Body of pancreas (tissue), 4 donors: Measurements from ENCODE around the gene VN1R4. TPM values are rescaled to one million over a fixed set of nuclear protein-coding genes. Genes with fewer than 3 reads are reported as not detected.
"Not testable (repeated sequence)": the region's sequence is repeated elsewhere in the genome, so short reads cannot be mapped to it uniquely, and the experiment has no call there.

ENCODE experiments used
- ATAC-seq: fragments of 150-250 bp; one replicate; pipeline ENCODE4 v1.9.1; 2016
- DNase-seq, 4 donors: peaks; one replicate each; pipeline ENCODE4 v3.0.0-alpha.2; 2019
- H3K27ac ChIP-seq, 4 donors: fragments of 200-600 bp; sonication (generic); 1 replicate in 3 of 4; 2 replicates in 1 of 4; pipeline versions ENCODE4 v1.5.1 to v1.6.1; 2016 to 2019; ENCODE audit warnings: mild to moderate bottlenecking in 1 of 4, mixed read lengths in 1 of 4, moderate library complexity in 1 of 4
- H3K27me3 ChIP-seq, 2 donors: fragments of 200-600 bp; sonication (generic); one replicate each; pipeline ENCODE4 v1.6.0; 2016; ENCODE audit warnings: mild to moderate bottlenecking in 1 of 2
- H3K36me3 ChIP-seq, 2 donors: fragments of 200-600 bp; sonication (generic); replicated peaks in 1 of 2; 2 replicates each; pipeline ENCODE4 v1.5.1; 2016; ENCODE audit warnings: low read depth in 2 of 2; ENCODE audit not compliant: insufficient read depth in 1 of 2
- H3K4me1 ChIP-seq: fragments of 200-600 bp; sonication (generic); one replicate; pipeline ENCODE4 v1.6.0; 2016
- H3K4me3 ChIP-seq, 2 donors: fragments of 200-600 bp; sonication (generic); 1 replicate in 1 of 2; 2 replicates in 1 of 2; pipeline ENCODE4 v1.5.1; 2016 to 2019
- H3K9me3 ChIP-seq, 3 donors: fragments of 200-600 bp; sonication (generic); 1 replicate in 2 of 3; 2 replicates in 1 of 3; pipeline ENCODE4 v1.5.1; 2016
- CTCF ChIP-seq, 7 experiments: fragments of 450-650 bp in 4 of 7; fragments of 200-600 bp in 3 of 7; sonication (generic) in 3 of 7; IDR thresholded peaks; one replicate each; pipeline ENCODE4 v1.5.1; 2016 to 2019; ENCODE audit warnings: antibody characterized with exemption in 7 of 7
- POLR2A ChIP-seq, 3 donors: fragments of 450-650 bp; IDR thresholded peaks; one replicate each; pipeline ENCODE4 v1.6.1; 2016; ENCODE audit warnings: antibody characterized with exemption in 3 of 3, mild to moderate bottlenecking in 2 of 3
- WGBS, 2 donors: methylation state at CpG; one replicate each; pipeline ENCODE4 v1.1.5; 2017; 5-methylcytosine and 5-hydroxymethylcytosine counted together
- intact Hi-C: fragments of 100-400 bp; cut with DNase I; formaldehyde crosslinking; loops from one replicate; pipeline ENCODE4 v1.15.1; 2023
- total RNA-seq, 2 donors: library from RNA; depleted of rRNA; stranded (reverse); fragments of >200 nt; gene quantifications; one replicate each; pipeline ENCODE4 v1.1.0, GENCODE V29; 2016

Gene VN1R4
- total RNA-seq, 2 donors from 2014 or later = not detected

GRCh38 chr19:53290758-53291549, 23.4 kb upstream of the VN1R4 start:
- WGBS, 2 donors = 80 to 86% methylated on average over 44 to 47 of the region's 47 CpGs

GRCh38 chr19:53285087-53285486, 17.6 kb upstream of the VN1R4 start:
- ATAC-seq (no peak), DNase-seq (no peak)
- intact Hi-C loops = no loop called here
- Histone ChIP-seq H3K4me1 (no peaks in the 10 kb centered on the region), H3K4me3 (no peak overlapping the region), H3K27me3 (no peaks in the 10 kb centered on the region), H3K9me3 (no peaks in the 10 kb centered on the region), H3K27ac (no peak overlapping the region), H3K36me3 (no peaks in the 10 kb centered on the region)
- WGBS, 2 donors = 44 to 52% methylated on average over 4 of the region's 4 CpGs
- TF ChIP-seq POLR2A (IDR thresholded peaks at IDR 0.05) = no peak
- TF ChIP-seq CTCF (IDR thresholded peaks at IDR 0.05) = no peak

More at GRCh38 chr19:53290758-53291549, 23.4 kb upstream of the VN1R4 start:
- intact Hi-C loops = no loop called here
- Histone ChIP-seq H3K27ac (no peak overlapping the region), H3K36me3 (no peaks in the 10 kb centered on the region), H3K27me3 (no peaks in the 10 kb centered on the region), H3K4me3 (no peak overlapping the region), H3K9me3 (peaks cover 0 to 9% (median 0%) of the 10 kb centered on the region in 3 donors), H3K4me1 (no peaks in the 10 kb centered on the region)
- ATAC-seq (no peak), DNase-seq (no peak)
- TF ChIP-seq CTCF (IDR thresholded peaks at IDR 0.05) (no peak), POLR2A (IDR thresholded peaks at IDR 0.05) (no peak)

GRCh38 chr19:53281947-53282346, 14.4 kb upstream of the VN1R4 start:
- H3K36me3 ChIP-seq, H3K4me1 ChIP-seq, H3K4me3 ChIP-seq, H3K9me3 ChIP-seq, intact Hi-C loops, H3K27me3 ChIP-seq, ATAC-seq, H3K27ac ChIP-seq: not testable (repeated sequence)
- peak in 1 of 4 donors; percentile 15 for DNase-seq
- WGBS, 2 donors = 0 to 43% methylated on average over 1 to 4 of the region's 8 CpGs

GRCh38 chr19:53275480-53275879, 8.0 kb upstream of the VN1R4 start:
- Histone ChIP-seq H3K27ac (no peak overlapping the region), H3K36me3 (no peaks in the 10 kb centered on the region), H3K27me3 (no peaks in the 10 kb centered on the region), H3K4me1 (no peaks in the 10 kb centered on the region), H3K4me3 (no peak overlapping the region), H3K9me3 (no peaks in the 10 kb centered on the region)
- ATAC-seq (no peak), DNase-seq (no peak)
- WGBS, 2 donors = 87 to 91% methylated on average over 2 of the region's 2 CpGs
- intact Hi-C loops = no loop called here
- no peak for TF ChIP-seq POLR2A (IDR thresholded peaks at IDR 0.05)
- no peak for TF ChIP-seq CTCF (IDR thresholded peaks at IDR 0.05)

GRCh38 chr19:53272044-53272443, 4.5 kb upstream of the VN1R4 start:
- H3K27me3 ChIP-seq = no peaks in the 10 kb centered on the region

GRCh38 chr19:53269861-53270260, 2.3 kb upstream of the VN1R4 start:
- H3K27me3 ChIP-seq, H3K36me3 ChIP-seq, DNase-seq, H3K4me3 ChIP-seq, H3K4me1 ChIP-seq, ATAC-seq, H3K27ac ChIP-seq, H3K9me3 ChIP-seq, intact Hi-C loops: not testable (repeated sequence)
- WGBS, 2 donors = 61 to 65% methylated on average over 3 to 4 of the region's 27 CpGs

More at GRCh38 chr19:53272044-53272443, 4.5 kb upstream of the VN1R4 start:
- 68 to 73% methylated on average over 7 to 9 of the region's 9 CpGs for WGBS, 2 donors
- no peaks in the 10 kb centered on the region for H3K9me3 ChIP-seq
- H3K27ac ChIP-seq = no peak overlapping the region
- ATAC-seq (no peak), DNase-seq (no peak)
- no peak overlapping the region for H3K4me3 ChIP-seq
- no peaks in the 10 kb centered on the region for H3K36me3 ChIP-seq
- no peak for TF ChIP-seq POLR2A (IDR thresholded peaks at IDR 0.05)
- TF ChIP-seq CTCF (IDR thresholded peaks at IDR 0.05) = no peak
- intact Hi-C loops = no loop called here
- H3K4me1 ChIP-seq = no peaks in the 10 kb centered on the region

GRCh38 chr19:53257715-53258342, 9.7 kb downstream of the VN1R4 start, which contains the start of gene VN1R2:
Gene VN1R2 (plus strand): TSS chr19:53258292. CDS start chr19:53258376, 84 bp downstream.
- H3K27me3 ChIP-seq, intact Hi-C loops, H3K27ac ChIP-seq: not testable (repeated sequence)

More at GRCh38 chr19:53257715-53258342, 9.7 kb downstream of the VN1R4 start, which contains the start of gene VN1R2:
- ATAC-seq, DNase-seq, H3K4me1 ChIP-seq, H3K4me3 ChIP-seq, H3K9me3 ChIP-seq, H3K36me3 ChIP-seq: not testable (repeated sequence)
- WGBS, 2 donors = 52 to 67% methylated on average over 13 to 14 of the region's 14 CpGs
